Measurements from ENCODE around the gene RASGRF1. TPM values are rescaled to one million over a fixed set of nuclear protein-coding genes. Genes with fewer than 3 reads are reported as not detected.

The RASGRF1 gene
- total and polyA plus RNA-seq, 9 of the 15 experiments (the other 6 are each of a cell fraction or from before 2014, with no cell fraction given): 0.03 to 0.58 (median 0.06) TPM; not detected in 1

DNA sequence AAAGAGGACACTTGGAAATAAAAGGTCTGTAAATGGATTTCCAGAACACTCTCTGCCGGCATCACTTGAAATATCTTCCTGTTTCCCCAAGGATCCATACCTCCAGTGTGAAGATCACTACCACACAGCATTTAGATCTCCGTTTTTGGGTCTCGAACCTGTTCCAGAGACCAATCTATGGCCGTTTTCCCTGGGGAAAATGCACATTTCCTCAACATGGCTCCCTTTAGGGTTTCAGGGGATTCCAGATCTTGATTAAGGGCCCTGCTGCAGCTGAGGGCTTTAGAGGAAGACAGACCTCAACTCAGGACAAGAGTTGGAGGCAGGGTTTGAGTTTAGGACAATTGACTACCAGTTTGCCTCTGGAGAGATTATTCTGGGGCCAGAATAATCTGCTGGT, 147.8 kb downstream of the RASGRF1 start:
- peak overlapping the region; percentile 87 for H3K4me3 ChIP-seq
- no peak for ATAC-seq
- peak overlapping the region; percentile 92 for H3K4me2 ChIP-seq (ENCODE audit: insufficient read depth, low read length)
- BruUV-seq (replicated peaks): no TSS peak
- 0 out of 3 replicates have a peak overlapping the region, but pooled peaks have one; percentile 28 for H3K27ac ChIP-seq (ENCODE audit: extremely low read depth, low read depth, low read length)
- WGBS (ENCODE audit: insufficient coverage, low coverage, missing lambda C conversion rate): 61% methylated on average over 4 of the region's 4 CpGs
- no peak overlapping the region for H2AFZ ChIP-seq (ENCODE audit: low read depth, low read length)
- TF ChIP-seq ZKSCAN8 (CRISPR knock-in tag; IDR thresholded peaks at IDR 0.05): no peak
- TF ChIP-seq, protein P1, sequence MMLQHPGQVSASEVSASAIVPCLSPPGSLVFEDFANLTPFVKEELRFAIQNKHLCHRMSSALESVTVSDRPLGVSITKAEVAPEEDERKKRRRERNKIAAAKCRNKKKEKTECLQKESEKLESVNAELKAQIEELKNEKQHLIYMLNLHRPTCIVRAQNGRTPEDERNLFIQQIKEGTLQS (IDR thresholded peaks at IDR 0.05): no peak
- TF ChIP-seq, protein P1 (CRISPR knock-in tag; conservative IDR thresholded peaks at IDR 0.05): no peak
- TF ChIP-seq, protein P2, sequence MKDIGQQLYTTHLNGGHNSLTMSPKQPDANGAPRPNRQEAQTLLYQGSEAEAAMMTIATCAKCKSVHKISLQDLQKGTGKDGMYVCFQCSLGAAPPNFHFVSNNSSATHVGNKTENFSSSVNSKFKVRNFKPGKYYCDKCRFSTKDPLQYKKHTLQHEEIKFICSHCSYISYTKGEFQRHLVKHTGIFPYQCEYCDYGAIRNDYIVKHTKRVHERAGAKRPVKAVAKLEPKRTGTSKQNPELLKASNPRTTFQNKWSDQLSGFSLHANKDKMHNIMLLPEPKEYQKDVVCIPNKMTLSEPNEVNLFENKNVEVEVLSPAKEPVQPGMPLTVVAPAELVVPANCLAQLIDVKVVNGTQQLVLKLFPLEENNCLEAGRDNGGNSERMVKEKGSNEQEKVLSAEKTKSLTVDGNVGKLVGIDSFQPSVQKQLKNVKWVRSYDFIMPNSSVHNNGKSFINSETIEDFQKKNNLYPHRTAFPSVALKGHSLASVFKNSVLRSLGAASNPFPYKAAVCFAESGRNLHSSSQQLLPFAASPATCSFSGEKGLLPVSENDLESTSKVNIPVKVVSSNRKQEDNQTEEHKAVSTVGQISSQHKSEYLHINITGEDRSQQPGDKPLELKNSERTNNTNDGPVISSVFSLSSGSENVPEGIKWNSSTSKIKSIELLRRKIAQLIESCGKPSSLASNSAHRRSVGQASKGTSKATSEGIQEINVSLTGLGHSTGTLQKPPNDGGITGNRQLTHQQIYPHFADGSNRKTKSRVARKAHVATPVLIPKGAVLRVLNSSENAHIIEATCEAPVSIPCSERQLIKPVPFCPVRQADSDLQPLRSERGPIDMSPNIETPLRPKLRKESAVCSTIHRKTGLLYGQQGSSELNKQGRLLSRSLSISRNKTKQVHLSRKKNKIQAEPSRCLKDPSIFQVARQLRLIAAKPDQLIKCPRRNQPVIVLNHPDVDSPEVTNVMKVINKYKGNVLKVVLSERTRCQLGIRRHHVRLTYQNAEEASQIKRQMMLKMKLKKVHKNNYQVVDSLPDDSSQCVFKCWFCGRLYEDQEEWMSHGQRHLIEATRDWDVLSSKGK (CRISPR knock-in tag; IDR thresholded peaks at IDR 0.05): no peak
- peak overlapping the region; percentile 21 to 59; a peak in 2 of 4 replicates for H3K9ac ChIP-seq (ENCODE audit: insufficient read depth in 1 of 2, low read depth in 2 of 2, low read length in 2 of 2)
- DNase-seq (ENCODE audit: extremely low read depth in 1 of 4, low spot score in 3 of 4): no peak
- H4K20me1 ChIP-seq (replicated peaks; ENCODE audit: control insufficient read depth, insufficient read depth, low read length): no peaks in the 10 kb centered on the region
- in situ Hi-C loops (cut with MboI) (no loop called here), intact Hi-C loops (cut with micrococcal nuclease) (no loop called here)
- H3K4me1 ChIP-seq (replicated peaks in 1 of 2; ENCODE audit: control insufficient read depth in 2 of 2, insufficient read depth in 2 of 2, low read length in 2 of 2): peaks cover 22 to 28% of the 10 kb centered on the region in 2 experiments
- peaks cover 13% of the 10 kb centered on the region; the same call in 1 of the 3 replicates for H3K36me3 ChIP-seq (ENCODE audit: control insufficient read depth, insufficient read depth, low read length)
- H3K27me3 ChIP-seq (ENCODE audit: control insufficient read depth in 2 of 2, insufficient read depth in 2 of 2, low read length in 2 of 2): no peaks in the 10 kb centered on the region
- no peak for FAIRE-seq
- no peaks in the 10 kb centered on the region for H3K9me3 ChIP-seq (replicated peaks; ENCODE audit: control insufficient read depth, insufficient read depth, low read depth, low read length)
- H3K79me2 ChIP-seq (ENCODE audit: control insufficient read depth, insufficient read depth, low read length): peaks cover 40% of the 10 kb centered on the region
- CTCF ChIA-PET (ENCODE audit: low intra/inter-chr PET ratio): no interaction called here
- POLR2A ChIA-PET: interaction anchor here (2.4 kb wide), 1 partner anchor 9 kb away, joined by 8 read pairs; no protein-coding TSS in a partner anchor
- H3K9me1 ChIP-seq (ENCODE audit: control insufficient read depth, insufficient read depth, low read length): no peaks in the 10 kb centered on the region
